Measurements from ENCODE around the gene MYL7. TPM values are rescaled to one million over a fixed set of nuclear protein-coding genes. Genes with fewer than 3 reads are reported as not detected.

Gene MYL7
- polyA plus RNA-seq, 3 donors: not detected

DNA sequence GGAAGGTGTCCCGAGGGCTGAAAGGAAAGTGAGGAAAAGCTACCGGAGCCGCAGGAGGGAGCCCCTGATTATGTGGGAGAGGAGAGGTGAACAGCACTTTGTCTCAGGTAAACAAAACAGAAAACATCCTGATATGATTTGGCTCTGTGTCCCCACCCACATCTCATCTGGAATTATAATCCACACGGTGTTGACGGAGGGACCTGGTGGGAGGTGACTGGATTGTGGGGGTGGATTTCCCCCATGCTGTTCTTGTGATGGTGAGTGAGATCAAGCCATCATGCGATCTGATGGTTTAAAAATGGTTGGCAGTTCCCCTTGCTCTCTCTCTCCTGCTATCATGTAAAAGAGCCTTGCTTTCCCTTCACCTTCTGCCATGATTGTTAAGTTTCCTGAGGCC is 20.7 kb downstream of the MYL7 start:
- no peaks in the 10 kb centered on the region for H4K20me1 ChIP-seq (ENCODE audit: insufficient read depth, low read length)
- no peak overlapping the region for H2AFZ ChIP-seq (ENCODE audit: insufficient read depth, low read depth, low read length, poor library complexity, severe bottlenecking)
- intact Hi-C loops (cut with micrococcal nuclease): loop anchor here (5.0 kb wide), 2 partner anchors 38 to 103 kb away; partner anchors contain the start of gene POLM (in 2 of the 2)
- Mint-ChIP-seq H3K27me3 (ENCODE audit: low read depth in 3 of 3) (peaks cover 0 to 3% (median 0%) of the 10 kb centered on the region in 3 donors), H3K36me3 (peaks cover 26 to 34% of the 10 kb centered on the region in 2 donors), H3K27ac (peak overlapping the region in 2 of 7 donors; percentile 10 to 11), H3K4me1 (peaks cover 15% of the 10 kb centered on the region), H3K4me3 (no peak overlapping the region), H3K9me3 (no peaks in the 10 kb centered on the region)
- no CpG with 5 or more reads among the region's 6 CpGs for WGBS (ENCODE audit: insufficient coverage)
- no peak overlapping the region for H3K4me3 ChIP-seq (replicated peaks in 1 of 3; ENCODE audit: low read depth in 2 of 3, low read length in 3 of 3)
- no peak for DNase-seq
- H3K4me1 ChIP-seq (ENCODE audit: control insufficient read depth in 1 of 2, insufficient read depth in 2 of 2, low read length in 2 of 2): peaks cover 14 to 16% of the 10 kb centered on the region in 2 donors
- H3K9ac ChIP-seq (ENCODE audit: insufficient read depth, low read length, poor library complexity, severe bottlenecking): no peak overlapping the region
- no peak overlapping the region for H3K27ac ChIP-seq (ENCODE audit: low read depth in 1 of 2, low read length in 2 of 2)
- TF ChIP-seq CTCF (IDR thresholded peaks at IDR 0.05): no peak
- no peak overlapping the region for H3K4me2 ChIP-seq (replicated peaks; ENCODE audit: extremely low read depth, low read length, poor library complexity, severe bottlenecking)
- H3K9me3 ChIP-seq (replicated peaks in 1 of 2; ENCODE audit: control insufficient read depth in 1 of 2, insufficient read depth in 1 of 2, low read length in 2 of 2): no peaks in the 10 kb centered on the region
- H3K79me2 ChIP-seq (ENCODE audit: insufficient read depth, low read length): peaks cover 13% of the 10 kb centered on the region
- H3K36me3 ChIP-seq (replicated peaks in 1 of 2; ENCODE audit: control insufficient read depth in 1 of 2, insufficient read depth in 2 of 2, low read length in 2 of 2): peaks cover 13 to 27% of the 10 kb centered on the region in 2 donors
- H3K27me3 ChIP-seq (ENCODE audit: control insufficient read depth in 2 of 2, insufficient read depth in 2 of 2, low read length in 2 of 2): no peaks in the 10 kb centered on the region

- no peak overlapping the region for H2AFZ ChIP-seq (ENCODE audit: insufficient read depth, low read depth, low read length, poor library complexity, severe bottlenecking)
- H3K4me3 Mint-ChIP-seq: no peak overlapping the region
- no peak overlapping the region for H3K4me3 ChIP-seq (replicated peaks in 1 of 3; ENCODE audit: low read depth in 2 of 3, low read length in 3 of 3)
- peaks cover 15 to 27% of the 10 kb centered on the region in 2 donors for H3K36me3 ChIP-seq (replicated peaks in 1 of 2; ENCODE audit: control insufficient read depth in 1 of 2, insufficient read depth in 2 of 2, low read length in 2 of 2)
- no peak overlapping the region for H3K27ac ChIP-seq (ENCODE audit: low read depth in 1 of 2, low read length in 2 of 2)
- DNase-seq: no peak
- peak overlapping the region in 3 of 7 donors; percentile 11 to 53 (median 30) for H3K27ac Mint-ChIP-seq
- peaks cover 14 to 16% of the 10 kb centered on the region in 2 donors for H3K4me1 ChIP-seq (ENCODE audit: control insufficient read depth in 1 of 2, insufficient read depth in 2 of 2, low read length in 2 of 2)
- peaks cover 13% of the 10 kb centered on the region for H3K79me2 ChIP-seq (ENCODE audit: insufficient read depth, low read length)
- no peak overlapping the region for H3K4me2 ChIP-seq (replicated peaks; ENCODE audit: extremely low read depth, low read length, poor library complexity, severe bottlenecking)
- no peaks in the 10 kb centered on the region for H4K20me1 ChIP-seq (ENCODE audit: insufficient read depth, low read length)
- peaks cover 0 to 3% (median 0%) of the 10 kb centered on the region in 3 donors for H3K27me3 Mint-ChIP-seq (ENCODE audit: low read depth in 3 of 3)
- no peaks in the 10 kb centered on the region for H3K9me3 Mint-ChIP-seq
- intact Hi-C loops (cut with micrococcal nuclease): loop anchor here (5.0 kb wide), 2 partner anchors 38 to 103 kb away; partner anchors contain the start of gene POLM (in 2 of the 2)
- H3K36me3 Mint-ChIP-seq: peaks cover 30 to 39% of the 10 kb centered on the region in 2 donors
- H3K27me3 ChIP-seq (ENCODE audit: control insufficient read depth in 2 of 2, insufficient read depth in 2 of 2, low read length in 2 of 2): no peaks in the 10 kb centered on the region
- 97% methylated on average over 7 of the region's 8 CpGs for WGBS (ENCODE audit: insufficient coverage)
- H3K4me1 Mint-ChIP-seq: peaks cover 15% of the 10 kb centered on the region
- H3K9ac ChIP-seq (ENCODE audit: insufficient read depth, low read length, poor library complexity, severe bottlenecking): no peak overlapping the region
- TF ChIP-seq CTCF (IDR thresholded peaks at IDR 0.05): no peak
- H3K9me3 ChIP-seq (replicated peaks in 1 of 2; ENCODE audit: control insufficient read depth in 1 of 2, insufficient read depth in 1 of 2, low read length in 2 of 2): no peaks in the 10 kb centered on the region
These were observed 21.2 kb downstream of the MYL7 start for GRCh38 chr7:44119829-44120380.
